Neural cell (in vitro differentiated cells): ENCODE results near the gene MCMBP. TPM values are rescaled to one million over a fixed set of nuclear protein-coding genes. Genes with fewer than 3 reads are reported as not detected.

Experiments used
- H2AFZ ChIP-seq: fragments of 200-600, 300-800 bp; sonication (generic), shearing (Covaris generic); 2 replicates; pipeline ENCODE4 v1.6.0; 2014; ENCODE audit warnings: low read depth, mild to moderate bottlenecking, antibody characterized with exemption, low read length, moderate library complexity
- H3F3A ChIP-seq: fragments of 200-600 bp; shearing (Covaris generic); 2 replicates; pipeline ENCODE4 v1.6.1; 2016; ENCODE audit warnings: mild to moderate bottlenecking, moderate library complexity, mixed read lengths, antibody characterized with exemption, low read length; ENCODE audit not compliant: insufficient read depth, poor library complexity, severe bottlenecking
- H3K27ac ChIP-seq: fragments of 200-600, 300-800 bp; sonication (generic), shearing (Covaris generic); 2 replicates; pipeline ENCODE4 v1.5.1; 2014; ENCODE audit warnings: mild to moderate bottlenecking, low read length, moderate library complexity
- H3K27me3 ChIP-seq: fragments of 300-800, 200-600 bp; sonication (generic), shearing (Covaris generic); 2 replicates; pipeline ENCODE4 v1.6.0; 2014; ENCODE audit warnings: mild to moderate bottlenecking, low read depth, low read length, moderate library complexity; ENCODE audit not compliant: insufficient read depth
- H3K36me3 ChIP-seq: fragments of 300-800, 200-600 bp; sonication (generic), shearing (Covaris generic); 2 replicates; pipeline ENCODE4 v1.5.1; 2014; ENCODE audit warnings: mild to moderate bottlenecking, antibody characterized with exemption, low read length, moderate library complexity; ENCODE audit not compliant: insufficient read depth
- H3K4me2 ChIP-seq: fragments of 300-800, 200-600 bp; sonication (generic), shearing (Covaris generic); 2 replicates; pipeline ENCODE4 v1.6.0; 2014; ENCODE audit warnings: mild to moderate bottlenecking, low read length
- H3K4me3 ChIP-seq: fragments of 300-800, 200-600 bp; sonication (generic), shearing (Covaris generic); 2 replicates; pipeline ENCODE4 v1.5.1; 2014; ENCODE audit warnings: mild to moderate bottlenecking, low read length, moderate library complexity
- H3K79me2 ChIP-seq: fragments of 200-600 bp; shearing (Covaris generic); replicated peaks from 2 replicates; pipeline ENCODE4 v1.6.0; 2014; ENCODE audit warnings: mild to moderate bottlenecking, low read length, moderate library complexity; ENCODE audit not compliant: insufficient read depth
- H3K9ac ChIP-seq: fragments of 300-800, 200-600 bp; sonication (generic), shearing (Covaris generic); 2 replicates; pipeline ENCODE4 v1.6.1; 2016; ENCODE audit warnings: mild to moderate bottlenecking, low read length, mixed read lengths
- H3K9me2 ChIP-seq: fragments of 200-600 bp; shearing (Covaris generic); 2 replicates; pipeline ENCODE4 v1.6.1; 2016; ENCODE audit warnings: mild to moderate bottlenecking, low read length, mixed read lengths; ENCODE audit not compliant: insufficient read depth
- H3K9me3 ChIP-seq: fragments of 200-600, 300-800 bp; sonication (generic), shearing (Covaris generic); 2 replicates; pipeline ENCODE4 v1.6.1; 2016; ENCODE audit warnings: mild to moderate bottlenecking, mixed run types, low read length, moderate library complexity, mixed read lengths
- H4K20me1 ChIP-seq: fragments of 200-600 bp; shearing (Covaris generic); 2 replicates; pipeline ENCODE4 v1.6.1; 2016; ENCODE audit warnings: mild to moderate bottlenecking, mixed run types; ENCODE audit not compliant: insufficient read depth
- EP300 ChIP-seq: fragments of 450-650 bp; conservative IDR thresholded peaks from 2 replicates; pipeline ENCODE4 v1.6.1; 2014; ENCODE audit warnings: antibody characterized with exemption, mild to moderate bottlenecking, moderate library complexity; ENCODE audit not compliant: poor library complexity, severe bottlenecking
- EZH2 ChIP-seq: fragments of 200-600, 300-800 bp; shearing (Covaris generic), sonication (generic); IDR thresholded peaks from 2 replicates; pipeline ENCODE4 v1.6.1; 2014; ENCODE audit warnings: antibody characterized with exemption, low read length, borderline replicate concordance, mild to moderate bottlenecking; ENCODE audit not compliant: insufficient read depth, poor library complexity, severe bottlenecking
- MXI1 ChIP-seq: fragments of 450-650 bp; conservative IDR thresholded peaks from 2 replicates; pipeline ENCODE4 v1.6.1; 2014; ENCODE audit warnings: antibody characterized with exemption, mild to moderate bottlenecking; ENCODE audit not compliant: poor library complexity, severe bottlenecking
- POLR2AphosphoS5 ChIP-seq: IDR thresholded peaks from 2 replicates; pipeline ENCODE4 v1.6.1; 2012
- RAD21 ChIP-seq: fragments of 450-650 bp; conservative IDR thresholded peaks from 2 replicates; pipeline ENCODE4 v1.6.1; 2014; ENCODE audit warnings: antibody characterized with exemption, mild to moderate bottlenecking, moderate library complexity
- SMC3 ChIP-seq: fragments of 450-650 bp; conservative IDR thresholded peaks from 2 replicates; pipeline ENCODE4 v1.6.1; 2014; ENCODE audit warnings: antibody characterized with exemption, mild to moderate bottlenecking, moderate library complexity; ENCODE audit not compliant: poor library complexity
- TAF1 ChIP-seq: IDR thresholded peaks from 2 replicates; pipeline ENCODE4 v1.6.1; 2012; ENCODE audit warnings: low read depth
- polyA plus RNA-seq: library from polyadenylated mRNA; depleted of rRNA; stranded (reverse); fragments of >200 nt; gene quantifications from 2 replicates; pipeline ENCODE4 v1.2.3, GENCODE V29; 2014
- TF ChIP-seq, protein P1 (sequence below): fragments of 450-650 bp; IDR thresholded peaks from 2 replicates; pipeline ENCODE4 v1.5.1; 2014; ENCODE audit warnings: antibody characterized with exemption, mild to moderate bottlenecking, moderate library complexity; ENCODE audit not compliant: poor library complexity, severe bottlenecking
- TF ChIP-seq, protein P2 (sequence below): IDR thresholded peaks from 2 replicates; pipeline ENCODE4 v1.6.1; 2012; ENCODE audit warnings: borderline replicate concordance

Gene MCMBP
- polyA plus RNA-seq, 1 donor from 2014 or later, result 58.0 TPM

DNA sequence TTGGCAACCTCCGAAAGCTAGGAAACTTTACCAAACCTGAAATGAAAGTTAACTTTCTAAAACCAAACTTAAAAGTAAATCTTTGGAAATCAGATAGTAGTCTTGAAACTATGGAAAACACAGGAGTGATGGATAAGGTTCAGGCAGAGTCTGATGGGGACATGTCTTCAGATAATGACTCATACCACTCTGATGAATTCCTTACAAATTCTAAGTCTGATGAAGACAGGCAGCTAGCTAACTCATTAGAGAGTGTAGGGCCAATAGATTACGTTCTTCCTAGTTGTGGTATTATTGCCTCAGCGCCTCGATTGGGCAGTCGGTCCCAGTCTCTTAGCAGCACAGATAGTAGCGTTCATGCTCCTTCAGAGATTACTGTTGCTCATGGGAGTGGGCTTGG, 45.9 kb downstream of the MCMBP start:
- H3K4me2 ChIP-seq, result no peak overlapping the region
- no peak overlapping the region for H3K9ac ChIP-seq
- H3K4me3 ChIP-seq, result no peak overlapping the region
- no peaks in the 10 kb centered on the region for H3F3A ChIP-seq
- H3K27me3 ChIP-seq, result no peaks in the 10 kb centered on the region
- TF ChIP-seq EP300, result no peak
- TF ChIP-seq TAF1, result no peak
- TF ChIP-seq MXI1, result no peak
- TF ChIP-seq, protein P1, sequence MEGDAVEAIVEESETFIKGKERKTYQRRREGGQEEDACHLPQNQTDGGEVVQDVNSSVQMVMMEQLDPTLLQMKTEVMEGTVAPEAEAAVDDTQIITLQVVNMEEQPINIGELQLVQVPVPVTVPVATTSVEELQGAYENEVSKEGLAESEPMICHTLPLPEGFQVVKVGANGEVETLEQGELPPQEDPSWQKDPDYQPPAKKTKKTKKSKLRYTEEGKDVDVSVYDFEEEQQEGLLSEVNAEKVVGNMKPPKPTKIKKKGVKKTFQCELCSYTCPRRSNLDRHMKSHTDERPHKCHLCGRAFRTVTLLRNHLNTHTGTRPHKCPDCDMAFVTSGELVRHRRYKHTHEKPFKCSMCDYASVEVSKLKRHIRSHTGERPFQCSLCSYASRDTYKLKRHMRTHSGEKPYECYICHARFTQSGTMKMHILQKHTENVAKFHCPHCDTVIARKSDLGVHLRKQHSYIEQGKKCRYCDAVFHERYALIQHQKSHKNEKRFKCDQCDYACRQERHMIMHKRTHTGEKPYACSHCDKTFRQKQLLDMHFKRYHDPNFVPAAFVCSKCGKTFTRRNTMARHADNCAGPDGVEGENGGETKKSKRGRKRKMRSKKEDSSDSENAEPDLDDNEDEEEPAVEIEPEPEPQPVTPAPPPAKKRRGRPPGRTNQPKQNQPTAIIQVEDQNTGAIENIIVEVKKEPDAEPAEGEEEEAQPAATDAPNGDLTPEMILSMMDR, result no peak
- TF ChIP-seq, protein P2, sequence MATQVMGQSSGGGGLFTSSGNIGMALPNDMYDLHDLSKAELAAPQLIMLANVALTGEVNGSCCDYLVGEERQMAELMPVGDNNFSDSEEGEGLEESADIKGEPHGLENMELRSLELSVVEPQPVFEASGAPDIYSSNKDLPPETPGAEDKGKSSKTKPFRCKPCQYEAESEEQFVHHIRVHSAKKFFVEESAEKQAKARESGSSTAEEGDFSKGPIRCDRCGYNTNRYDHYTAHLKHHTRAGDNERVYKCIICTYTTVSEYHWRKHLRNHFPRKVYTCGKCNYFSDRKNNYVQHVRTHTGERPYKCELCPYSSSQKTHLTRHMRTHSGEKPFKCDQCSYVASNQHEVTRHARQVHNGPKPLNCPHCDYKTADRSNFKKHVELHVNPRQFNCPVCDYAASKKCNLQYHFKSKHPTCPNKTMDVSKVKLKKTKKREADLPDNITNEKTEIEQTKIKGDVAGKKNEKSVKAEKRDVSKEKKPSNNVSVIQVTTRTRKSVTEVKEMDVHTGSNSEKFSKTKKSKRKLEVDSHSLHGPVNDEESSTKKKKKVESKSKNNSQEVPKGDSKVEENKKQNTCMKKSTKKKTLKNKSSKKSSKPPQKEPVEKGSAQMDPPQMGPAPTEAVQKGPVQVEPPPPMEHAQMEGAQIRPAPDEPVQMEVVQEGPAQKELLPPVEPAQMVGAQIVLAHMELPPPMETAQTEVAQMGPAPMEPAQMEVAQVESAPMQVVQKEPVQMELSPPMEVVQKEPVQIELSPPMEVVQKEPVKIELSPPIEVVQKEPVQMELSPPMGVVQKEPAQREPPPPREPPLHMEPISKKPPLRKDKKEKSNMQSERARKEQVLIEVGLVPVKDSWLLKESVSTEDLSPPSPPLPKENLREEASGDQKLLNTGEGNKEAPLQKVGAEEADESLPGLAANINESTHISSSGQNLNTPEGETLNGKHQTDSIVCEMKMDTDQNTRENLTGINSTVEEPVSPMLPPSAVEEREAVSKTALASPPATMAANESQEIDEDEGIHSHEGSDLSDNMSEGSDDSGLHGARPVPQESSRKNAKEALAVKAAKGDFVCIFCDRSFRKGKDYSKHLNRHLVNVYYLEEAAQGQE, result no peak
- no peak for TF ChIP-seq RAD21
- TF ChIP-seq POLR2AphosphoS5, result no peak
- TF ChIP-seq SMC3, result no peak
- TF ChIP-seq EZH2, result no peak
- no peak overlapping the region for H3K27ac ChIP-seq
- H3K9me3 ChIP-seq, result no peaks in the 10 kb centered on the region
- peaks cover 20% of the 10 kb centered on the region for H3K36me3 ChIP-seq
- no peak overlapping the region for H2AFZ ChIP-seq
- H3K79me2 ChIP-seq, result no peaks in the 10 kb centered on the region
- no peaks in the 10 kb centered on the region for H3K9me2 ChIP-seq
- no peaks in the 10 kb centered on the region for H4K20me1 ChIP-seq

DNA sequence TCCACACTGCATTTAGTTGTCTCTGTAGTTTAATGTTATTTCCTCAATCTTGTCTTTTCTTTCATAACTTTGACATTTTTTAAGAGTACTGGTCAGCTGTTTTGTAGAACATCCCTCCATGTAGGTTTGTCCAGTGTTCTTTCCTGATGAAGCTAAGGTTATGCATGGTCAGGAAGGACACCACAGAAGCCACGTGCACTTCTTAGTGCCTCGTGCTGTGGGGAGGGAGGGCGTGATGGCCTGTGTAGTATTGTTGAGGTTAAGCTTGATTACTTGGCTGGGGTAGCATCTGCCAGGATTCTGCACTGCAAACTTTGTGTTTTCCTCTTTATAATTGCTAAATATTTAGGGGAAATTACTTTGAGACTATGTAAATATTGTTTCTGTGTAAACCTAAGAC, 48.3 kb downstream of the MCMBP start:
- Histone ChIP-seq H3K36me3 (peaks cover 15% of the 10 kb centered on the region), H4K20me1 (no peaks in the 10 kb centered on the region), H3K27ac (no peak overlapping the region), H3K27me3 (no peaks in the 10 kb centered on the region), H3K9me2 (no peaks in the 10 kb centered on the region), H3F3A (no peaks in the 10 kb centered on the region), H3K4me3 (no peak overlapping the region), H3K4me2 (no peak overlapping the region), H2AFZ (no peak overlapping the region), H3K9me3 (no peaks in the 10 kb centered on the region), H3K9ac (no peak overlapping the region), H3K79me2 (peaks cover 11% of the 10 kb centered on the region)
- no peak for TF ChIP-seq POLR2AphosphoS5
- TF ChIP-seq MXI1, result no peak
- TF ChIP-seq, protein P1, result no peak
- no peak for TF ChIP-seq RAD21
- TF ChIP-seq SMC3, result no peak
- no peak for TF ChIP-seq TAF1
- no peak for TF ChIP-seq EP300
- TF ChIP-seq, protein P2, result no peak
- no peak for TF ChIP-seq EZH2
